Epithelial cell of esophagus (primary cell): ENCODE results near the gene RUNX1.

ENCODE experiments used
- DNase-seq: peaks from one replicate; pipeline ENCODE4 v3.0.0; 2010; ENCODE audit warnings: low read depth
- H3K4me3 ChIP-seq: 2 replicates; pipeline ENCODE4 v1.5.1; 2011; ENCODE audit warnings: mild to moderate bottlenecking, low read length, control low read depth
- TF ChIP-seq, protein P1 (sequence below): IDR thresholded peaks from 2 replicates; pipeline ENCODE4 v1.5.1; 2011; ENCODE audit warnings: low read depth, mild to moderate bottlenecking, low read length, control low read depth, inconsistent platforms; ENCODE audit not compliant: insufficient read depth; ENCODE audit errors: missing control alignments

RUNX1 gene

DNA sequence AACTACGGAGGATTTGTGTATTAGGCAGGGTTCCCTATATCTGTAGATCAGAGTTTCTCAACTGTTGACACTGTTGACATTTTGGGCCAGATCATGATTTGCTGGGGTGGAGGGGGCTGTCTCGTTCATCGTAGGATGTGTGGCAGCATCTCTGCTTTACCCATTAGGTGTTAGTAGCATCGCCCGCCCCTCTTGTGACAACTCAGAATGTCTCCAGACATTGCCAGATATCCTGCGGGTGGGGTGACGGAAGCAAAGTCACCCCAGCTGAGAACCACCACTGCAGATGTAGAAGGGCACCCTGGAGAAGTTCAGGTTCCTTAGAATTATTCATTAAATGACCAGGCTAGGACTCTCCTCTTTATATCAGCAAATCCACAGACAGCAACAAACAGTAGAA is 254.4 kb downstream of the RUNX1 start:
- TF ChIP-seq, protein P1, sequence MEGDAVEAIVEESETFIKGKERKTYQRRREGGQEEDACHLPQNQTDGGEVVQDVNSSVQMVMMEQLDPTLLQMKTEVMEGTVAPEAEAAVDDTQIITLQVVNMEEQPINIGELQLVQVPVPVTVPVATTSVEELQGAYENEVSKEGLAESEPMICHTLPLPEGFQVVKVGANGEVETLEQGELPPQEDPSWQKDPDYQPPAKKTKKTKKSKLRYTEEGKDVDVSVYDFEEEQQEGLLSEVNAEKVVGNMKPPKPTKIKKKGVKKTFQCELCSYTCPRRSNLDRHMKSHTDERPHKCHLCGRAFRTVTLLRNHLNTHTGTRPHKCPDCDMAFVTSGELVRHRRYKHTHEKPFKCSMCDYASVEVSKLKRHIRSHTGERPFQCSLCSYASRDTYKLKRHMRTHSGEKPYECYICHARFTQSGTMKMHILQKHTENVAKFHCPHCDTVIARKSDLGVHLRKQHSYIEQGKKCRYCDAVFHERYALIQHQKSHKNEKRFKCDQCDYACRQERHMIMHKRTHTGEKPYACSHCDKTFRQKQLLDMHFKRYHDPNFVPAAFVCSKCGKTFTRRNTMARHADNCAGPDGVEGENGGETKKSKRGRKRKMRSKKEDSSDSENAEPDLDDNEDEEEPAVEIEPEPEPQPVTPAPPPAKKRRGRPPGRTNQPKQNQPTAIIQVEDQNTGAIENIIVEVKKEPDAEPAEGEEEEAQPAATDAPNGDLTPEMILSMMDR, result no peak
- no peak overlapping the region for H3K4me3 ChIP-seq
- no peak for DNase-seq

GRCh38 chr21:34793471-34793870 is 255.6 kb downstream of the RUNX1 start:
- TF ChIP-seq, protein P1, result no peak
- H3K4me3 ChIP-seq, result no peak overlapping the region
- no peak for DNase-seq

- TF ChIP-seq, protein P1, result no peak
- H3K4me3 ChIP-seq, result no peak overlapping the region
- no peak for DNase-seq
Observed at GRCh38 chr21:34792504-34793089, 256.5 kb downstream of the RUNX1 start.

GRCh38 chr21:34791776-34792503 is 257.2 kb downstream of the RUNX1 start:
- no peak overlapping the region for H3K4me3 ChIP-seq
- no peak for DNase-seq
- TF ChIP-seq, protein P1, result no peak

- TF ChIP-seq, protein P1, result no peak
- no peak for DNase-seq
- no peak overlapping the region for H3K4me3 ChIP-seq
Observed at GRCh38 chr21:34790834-34791233, 258.3 kb downstream of the RUNX1 start.

- no peak overlapping the region for H3K4me3 ChIP-seq
- DNase-seq, result no peak
- TF ChIP-seq, protein P1, result no peak
Observed at GRCh38 chr21:34790341-34790740, 258.8 kb downstream of the RUNX1 start.

GRCh38 chr21:34788879-34789278 is 260.2 kb downstream of the RUNX1 start:
- no peak overlapping the region for H3K4me3 ChIP-seq
- DNase-seq, result no peak
- TF ChIP-seq, protein P1, result no peak
